GM19240 (cell line): ENCODE data around the gene MTMR1.

Experiments used
- DNase-seq: peaks from one replicate; pipeline ENCODE4 v3.0.0; 2011; ENCODE audit warnings: low spot score; ENCODE audit not compliant: insufficient read length

The MTMR1 gene

GRCh38 chrX:150696866-150697265, 3.7 kb downstream of the MTMR1 start:
- no peak for DNase-seq

GRCh38 chrX:150697641-150698040, 4.4 kb downstream of the MTMR1 start:
- no peak for DNase-seq

- DNase-seq, result no peak
Observed at GRCh38 chrX:150698981-150699380, 5.8 kb downstream of the MTMR1 start.

GRCh38 chrX:150700107-150700506, 6.9 kb downstream of the MTMR1 start:
- no peak for DNase-seq

- DNase-seq, result no peak
Observed at GRCh38 chrX:150701377-150701776, 8.2 kb downstream of the MTMR1 start.

GRCh38 chrX:150702966-150703694, 9.9 kb downstream of the MTMR1 start:
- DNase-seq, result no peak

- DNase-seq, result no peak
Observed at GRCh38 chrX:150703695-150703974, 10.4 kb downstream of the MTMR1 start.

- no peak for DNase-seq
Observed at GRCh38 chrX:150704030-150704613, 10.9 kb downstream of the MTMR1 start.

- no peak for DNase-seq
Observed at GRCh38 chrX:150712619-150713018, 19.4 kb downstream of the MTMR1 start.

- DNase-seq, result no peak
Observed at GRCh38 chrX:150715184-150715583, 22.0 kb downstream of the MTMR1 start.

- DNase-seq, result no peak
Observed at GRCh38 chrX:150719621-150720020, 26.4 kb downstream of the MTMR1 start.

- DNase-seq, result no peak
Observed at GRCh38 chrX:150729956-150730355, 36.8 kb downstream of the MTMR1 start.

- no peak for DNase-seq
Observed at GRCh38 chrX:150730719-150731118, 37.5 kb downstream of the MTMR1 start.

- DNase-seq, result no peak
Observed at GRCh38 chrX:150731795-150732194, 38.6 kb downstream of the MTMR1 start.

- DNase-seq, result no peak
Observed at GRCh38 chrX:150736475-150736874, 43.3 kb downstream of the MTMR1 start.

GRCh38 chrX:150752124-150752523, 58.9 kb downstream of the MTMR1 start:
- no peak for DNase-seq

- DNase-seq, result no peak
Observed at GRCh38 chrX:150753357-150753756, 60.2 kb downstream of the MTMR1 start.

GRCh38 chrX:150753968-150754367, 60.8 kb downstream of the MTMR1 start:
- no peak for DNase-seq

- DNase-seq, result no peak
Observed at GRCh38 chrX:150757371-150757770, 64.2 kb downstream of the MTMR1 start.

- DNase-seq, result no peak
Observed at GRCh38 chrX:150759568-150760416, 66.6 kb downstream of the MTMR1 start.

GRCh38 chrX:150761176-150761818, 68.1 kb downstream of the MTMR1 start:
- no peak for DNase-seq

- no peak for DNase-seq
Observed at GRCh38 chrX:150761819-150762216, 68.6 kb downstream of the MTMR1 start.
